Measurements from ENCODE around the gene KCNAB1. TPM values are rescaled to one million over a fixed set of nuclear protein-coding genes. Genes with fewer than 3 reads are reported as not detected.

The KCNAB1 gene
- total RNA-seq, 1 donor from 2014 or later = 16.5 TPM

GRCh38 chr3:156536524-156537316, 416.3 kb downstream of the KCNAB1 start:
- no peaks in the 10 kb centered on the region for H3K36me3 Mint-ChIP-seq (ENCODE audit: unreplicated experiment)

GRCh38 chr3:156539051-156539450, 418.7 kb downstream of the KCNAB1 start:
- Mint-ChIP-seq H3K9me3 (ENCODE audit: unreplicated experiment) (peaks cover 2% of the 10 kb centered on the region), H3K27ac (ENCODE audit: unreplicated experiment) (peak overlapping the region; percentile 26), H3K27me3 (ENCODE audit: unreplicated experiment) (no peaks in the 10 kb centered on the region), H3K36me3 (ENCODE audit: unreplicated experiment) (no peaks in the 10 kb centered on the region), H3K4me3 (ENCODE audit: unreplicated experiment) (no peak overlapping the region), H3K4me1 (ENCODE audit: low read depth, unreplicated experiment) (peaks cover 5% of the 10 kb centered on the region)
- TF ChIP-seq CTCF (IDR thresholded peaks at IDR 0.05; ENCODE audit: partially characterized antibody, unreplicated experiment) = no peak
- no peak for DNase-seq

More at GRCh38 chr3:156536524-156537316, 416.3 kb downstream of the KCNAB1 start:
- no peak for TF ChIP-seq CTCF (IDR thresholded peaks at IDR 0.05; ENCODE audit: partially characterized antibody, unreplicated experiment)
- Mint-ChIP-seq H3K4me1 (ENCODE audit: low read depth, unreplicated experiment) (peaks cover 11% of the 10 kb centered on the region), H3K9me3 (ENCODE audit: unreplicated experiment) (peaks cover 2% of the 10 kb centered on the region), H3K27me3 (ENCODE audit: unreplicated experiment) (no peaks in the 10 kb centered on the region), H3K4me3 (ENCODE audit: unreplicated experiment) (no peak overlapping the region), H3K27ac (ENCODE audit: unreplicated experiment) (no peak overlapping the region)
- no peak for DNase-seq

- DNase-seq = no peak
- Mint-ChIP-seq H3K4me3 (ENCODE audit: unreplicated experiment) (no peak overlapping the region), H3K4me1 (ENCODE audit: low read depth, unreplicated experiment) (peaks cover 5% of the 10 kb centered on the region), H3K27me3 (ENCODE audit: unreplicated experiment) (no peaks in the 10 kb centered on the region), H3K27ac (ENCODE audit: unreplicated experiment) (no peak overlapping the region), H3K9me3 (ENCODE audit: unreplicated experiment) (peaks cover 2% of the 10 kb centered on the region), H3K36me3 (ENCODE audit: unreplicated experiment) (no peaks in the 10 kb centered on the region)
- TF ChIP-seq CTCF (IDR thresholded peaks at IDR 0.05; ENCODE audit: partially characterized antibody, unreplicated experiment) = no peak
Measured at GRCh38 chr3:156539802-156540201, 419.4 kb downstream of the KCNAB1 start.

DNA sequence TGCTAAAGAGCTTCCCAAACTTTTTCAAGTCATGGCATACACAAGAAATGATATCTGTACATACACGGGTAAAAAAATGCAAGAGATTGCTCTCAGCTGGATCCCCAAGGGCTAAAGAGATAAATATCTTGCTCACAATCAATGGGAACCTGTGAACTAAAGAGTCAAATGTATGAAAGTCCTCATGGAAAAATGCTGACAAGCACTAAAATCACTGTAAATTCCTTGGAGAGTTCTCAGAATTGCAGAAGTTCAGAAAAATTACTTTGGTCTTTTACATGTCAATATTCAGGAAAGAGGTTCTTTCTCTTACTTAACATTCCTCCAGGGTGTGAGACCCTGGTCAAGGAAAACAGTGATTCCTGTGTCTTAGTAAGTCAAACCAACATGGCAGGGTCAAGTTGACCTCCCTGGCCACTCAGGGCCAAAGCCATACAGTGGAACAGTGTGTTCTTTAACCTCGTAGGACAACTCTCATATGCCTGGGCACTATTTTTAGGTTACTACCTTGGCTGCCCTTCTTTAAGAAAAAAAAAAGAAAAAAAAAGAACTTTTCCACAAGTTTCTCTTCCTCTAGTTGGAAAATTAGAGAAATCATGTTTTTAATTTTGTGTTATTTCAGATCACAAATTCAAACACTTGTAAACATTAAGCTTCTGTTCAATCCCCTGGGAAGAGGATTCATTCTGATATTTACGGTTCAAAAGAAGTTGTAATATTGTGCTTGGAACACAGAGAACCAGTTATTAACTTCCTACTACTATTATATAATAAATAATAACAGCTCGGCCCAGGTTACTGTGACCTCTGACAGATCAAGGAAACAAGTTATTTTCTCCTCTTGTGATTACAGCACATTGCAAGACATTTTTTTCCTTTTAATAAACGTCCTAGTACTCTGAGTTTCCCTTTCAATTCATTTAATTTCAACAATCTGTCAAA, 422.0 kb downstream of the KCNAB1 start:
- Mint-ChIP-seq H3K9me3 (ENCODE audit: unreplicated experiment) (no peaks in the 10 kb centered on the region), H3K4me1 (ENCODE audit: low read depth, unreplicated experiment) (peaks cover 5% of the 10 kb centered on the region), H3K4me3 (ENCODE audit: unreplicated experiment) (no peak overlapping the region), H3K27me3 (ENCODE audit: unreplicated experiment) (no peaks in the 10 kb centered on the region), H3K27ac (ENCODE audit: unreplicated experiment) (no peak overlapping the region), H3K36me3 (ENCODE audit: unreplicated experiment) (no peaks in the 10 kb centered on the region)
- no peak for TF ChIP-seq CTCF (IDR thresholded peaks at IDR 0.05; ENCODE audit: partially characterized antibody, unreplicated experiment)
- DNase-seq = no peak
